Thoracic aorta (tissue), 2 donors: ENCODE measurements around the gene DDR2. TPM values are rescaled to one million over a fixed set of nuclear protein-coding genes. Genes with fewer than 3 reads are reported as not detected.
A peak's percentile ranks its signal among the peaks of the same experiment; 100 is the strongest.

ENCODE experiments used
- ATAC-seq: fragments of 150-250 bp; one replicate; pipeline ENCODE4 v1.8.0; 2017; ENCODE audit warnings: low read depth; ENCODE audit not compliant: insufficient number of reproducible peaks, low FRiP score
- DNase-seq: peaks from one replicate; pipeline ENCODE4 v3.0.0-alpha.2; 2020; ENCODE audit warnings: low spot score
- H3K27ac ChIP-seq, 2 donors: fragments of 200-600 bp; sonication (generic); 1 replicate in 1 of 2; 2 replicates in 1 of 2; pipeline ENCODE4 v1.5.1; 2016; ENCODE audit warnings: mild to moderate bottlenecking in 2 of 2, moderate library complexity in 2 of 2
- H3K27me3 ChIP-seq: fragments of 200-600 bp; sonication (generic); replicated peaks from 2 replicates; pipeline ENCODE4 v1.6.0; 2016; ENCODE audit warnings: mild to moderate bottlenecking; ENCODE audit not compliant: insufficient read depth
- H3K36me3 ChIP-seq: fragments of 200-600 bp; sonication (generic); one replicate; pipeline ENCODE4 v1.5.1; 2016
- H3K4me1 ChIP-seq, 2 donors: fragments of 200-600 bp; sonication (generic); 1 replicate in 1 of 2; 2 replicates in 1 of 2; pipeline versions ENCODE4 v1.5.1 to v1.6.0; 2016; ENCODE audit warnings: low read depth in 2 of 2, mild to moderate bottlenecking in 1 of 2; ENCODE audit not compliant: control insufficient read depth in 1 of 2
- H3K4me3 ChIP-seq: fragments of 200-600 bp; sonication (generic); 2 replicates; pipeline ENCODE4 v1.5.1; 2016; ENCODE audit warnings: mild to moderate bottlenecking
- H3K9me3 ChIP-seq: fragments of 200-600 bp; sonication (generic); 2 replicates; pipeline ENCODE4 v1.5.1; 2016
- total RNA-seq, 2 donors: library from RNA; depleted of rRNA; stranded (reverse); fragments of >200 nt; gene quantifications; one replicate each; pipeline versions ENCODE4 v1.1.0 to v1.2.3, GENCODE V29; 2016
- TF ChIP-seq, protein P1 (sequence below): fragments of 200-600 bp; sonication (generic); IDR thresholded peaks from one replicate; pipeline ENCODE4 v1.5.1; 2019; ENCODE audit warnings: antibody characterized with exemption

The DDR2 gene
- total RNA-seq, 2 donors from 2014 or later, result 133 to 144 TPM

DNA sequence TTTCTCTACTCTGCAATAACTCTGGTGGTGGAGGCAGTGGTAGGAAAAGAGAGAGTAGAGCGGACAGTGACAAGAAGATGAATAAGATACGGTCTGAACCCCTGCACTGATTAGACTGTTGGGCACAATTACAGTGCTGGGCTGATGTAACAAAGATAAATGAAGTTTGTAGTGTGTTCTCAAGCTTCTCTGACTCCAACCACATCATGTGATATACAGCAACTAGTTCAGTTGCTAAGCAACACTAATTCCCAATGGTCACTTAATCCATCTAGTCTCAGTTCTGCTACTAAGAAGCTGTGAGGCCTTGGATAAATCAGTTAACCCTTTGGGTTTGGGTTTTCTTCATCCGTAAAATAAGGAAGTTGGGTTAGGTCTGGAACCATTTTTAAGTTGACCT is 17.3 kb downstream of the DDR2 start:
- Histone ChIP-seq H3K27me3 (no peaks in the 10 kb centered on the region), H3K4me1 (peaks cover 3 to 9% of the 10 kb centered on the region in 2 donors), H3K4me3 (no peak overlapping the region), H3K36me3 (no peaks in the 10 kb centered on the region), H3K9me3 (no peaks in the 10 kb centered on the region), H3K27ac (no peak overlapping the region)
- no peak for ATAC-seq
- TF ChIP-seq, protein P1, sequence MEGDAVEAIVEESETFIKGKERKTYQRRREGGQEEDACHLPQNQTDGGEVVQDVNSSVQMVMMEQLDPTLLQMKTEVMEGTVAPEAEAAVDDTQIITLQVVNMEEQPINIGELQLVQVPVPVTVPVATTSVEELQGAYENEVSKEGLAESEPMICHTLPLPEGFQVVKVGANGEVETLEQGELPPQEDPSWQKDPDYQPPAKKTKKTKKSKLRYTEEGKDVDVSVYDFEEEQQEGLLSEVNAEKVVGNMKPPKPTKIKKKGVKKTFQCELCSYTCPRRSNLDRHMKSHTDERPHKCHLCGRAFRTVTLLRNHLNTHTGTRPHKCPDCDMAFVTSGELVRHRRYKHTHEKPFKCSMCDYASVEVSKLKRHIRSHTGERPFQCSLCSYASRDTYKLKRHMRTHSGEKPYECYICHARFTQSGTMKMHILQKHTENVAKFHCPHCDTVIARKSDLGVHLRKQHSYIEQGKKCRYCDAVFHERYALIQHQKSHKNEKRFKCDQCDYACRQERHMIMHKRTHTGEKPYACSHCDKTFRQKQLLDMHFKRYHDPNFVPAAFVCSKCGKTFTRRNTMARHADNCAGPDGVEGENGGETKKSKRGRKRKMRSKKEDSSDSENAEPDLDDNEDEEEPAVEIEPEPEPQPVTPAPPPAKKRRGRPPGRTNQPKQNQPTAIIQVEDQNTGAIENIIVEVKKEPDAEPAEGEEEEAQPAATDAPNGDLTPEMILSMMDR, result no peak
- no peak for DNase-seq

DNA sequence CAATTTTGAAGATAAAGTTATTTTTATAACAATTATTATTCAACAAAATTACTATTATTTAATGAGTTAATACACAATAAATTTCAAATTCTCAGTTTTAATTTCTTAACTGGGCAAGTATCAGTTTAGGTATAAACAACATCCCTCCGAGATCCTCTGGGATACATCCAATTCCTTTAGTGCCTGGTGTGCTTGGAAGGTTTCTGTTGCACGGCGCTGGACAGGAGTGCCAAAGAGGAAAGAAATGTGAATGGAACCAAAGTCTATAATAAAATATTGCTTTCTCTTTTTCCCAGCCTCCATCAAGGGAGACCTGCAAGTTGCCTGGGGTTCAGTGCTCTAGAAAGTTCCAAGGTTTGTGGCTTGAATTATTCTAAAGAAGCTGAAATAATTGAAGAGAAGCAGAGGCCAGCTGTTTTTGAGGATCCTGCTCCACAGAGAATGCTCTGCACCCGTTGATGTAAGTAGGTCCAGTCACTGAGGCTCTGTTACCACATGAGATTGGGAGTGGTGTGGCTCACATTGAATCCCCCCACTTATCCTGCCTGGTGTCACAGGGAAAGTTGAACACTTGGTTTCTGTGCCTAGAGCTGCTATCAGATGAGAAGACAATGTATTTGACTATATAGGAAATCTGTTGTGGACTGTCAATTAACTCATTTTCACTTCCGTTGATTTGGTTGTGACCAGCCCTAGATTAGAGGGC is 22.8 kb downstream of the DDR2 start:
- H3K36me3 ChIP-seq, result peaks cover 3% of the 10 kb centered on the region
- no peaks in the 10 kb centered on the region for H3K9me3 ChIP-seq
- no peaks in the 10 kb centered on the region for H3K27me3 ChIP-seq
- peak overlapping the region; percentile 44 for H3K4me3 ChIP-seq
- DNase-seq (no peak), ATAC-seq (no peak)
- TF ChIP-seq, protein P1, result no peak
- peak overlapping the region; percentile 31 to 49 for H3K27ac ChIP-seq
- peaks cover 10 to 15% of the 10 kb centered on the region in 2 donors for H3K4me1 ChIP-seq

DNA sequence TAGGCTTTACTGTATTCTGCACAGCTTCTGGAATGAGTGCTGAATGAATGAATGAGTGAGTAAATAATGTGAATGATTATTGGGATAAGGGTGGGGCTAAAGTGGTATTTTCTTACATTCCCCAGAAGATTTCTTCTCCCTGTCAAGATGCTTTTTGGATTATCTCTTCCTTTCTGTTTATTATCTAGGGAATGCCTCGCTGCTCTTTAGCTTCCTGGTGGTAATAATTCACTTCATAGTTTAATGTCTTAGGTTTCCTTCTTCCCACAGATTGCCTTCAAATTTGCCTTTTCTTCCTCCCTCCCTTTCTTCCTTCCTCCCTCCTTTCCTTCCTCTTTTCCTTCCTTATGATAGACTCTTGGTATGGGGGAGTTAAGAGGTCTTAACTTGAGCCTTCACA is 24.0 kb downstream of the DDR2 start:
- ATAC-seq (no peak), DNase-seq (no peak)
- Histone ChIP-seq H3K4me1 (peaks cover 10 to 15% of the 10 kb centered on the region in 2 donors), H3K27me3 (no peaks in the 10 kb centered on the region), H3K36me3 (peaks cover 3% of the 10 kb centered on the region), H3K4me3 (no peak overlapping the region), H3K27ac (no peak overlapping the region), H3K9me3 (no peaks in the 10 kb centered on the region)
- TF ChIP-seq, protein P1, result no peak

DNA sequence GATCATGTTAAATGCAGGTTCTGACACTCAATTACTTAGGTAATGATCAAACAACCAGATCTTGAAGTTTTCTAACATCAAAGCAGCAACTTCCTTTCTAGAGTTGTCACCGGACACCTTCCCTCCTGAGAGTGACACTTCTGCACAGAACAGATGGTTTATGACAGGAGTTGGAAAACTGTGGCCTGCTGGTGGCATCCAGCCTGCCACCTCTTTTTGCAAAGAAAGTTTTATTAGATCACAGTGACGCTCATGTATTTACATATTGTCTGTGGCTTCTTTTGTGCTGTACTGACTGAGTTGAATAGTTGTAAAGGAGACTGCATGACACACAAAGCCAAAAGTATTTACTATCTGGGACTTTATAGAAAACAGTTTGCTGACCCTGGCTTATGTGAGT is 28.3 kb downstream of the DDR2 start:
- DNase-seq (no peak), ATAC-seq (no peak)
- Histone ChIP-seq H3K9me3 (no peaks in the 10 kb centered on the region), H3K27me3 (no peaks in the 10 kb centered on the region), H3K27ac (no peak overlapping the region), H3K4me1 (peaks cover 3 to 12% of the 10 kb centered on the region in 2 donors), H3K4me3 (no peak overlapping the region), H3K36me3 (peaks cover 3% of the 10 kb centered on the region)
- TF ChIP-seq, protein P1, result no peak

DNA sequence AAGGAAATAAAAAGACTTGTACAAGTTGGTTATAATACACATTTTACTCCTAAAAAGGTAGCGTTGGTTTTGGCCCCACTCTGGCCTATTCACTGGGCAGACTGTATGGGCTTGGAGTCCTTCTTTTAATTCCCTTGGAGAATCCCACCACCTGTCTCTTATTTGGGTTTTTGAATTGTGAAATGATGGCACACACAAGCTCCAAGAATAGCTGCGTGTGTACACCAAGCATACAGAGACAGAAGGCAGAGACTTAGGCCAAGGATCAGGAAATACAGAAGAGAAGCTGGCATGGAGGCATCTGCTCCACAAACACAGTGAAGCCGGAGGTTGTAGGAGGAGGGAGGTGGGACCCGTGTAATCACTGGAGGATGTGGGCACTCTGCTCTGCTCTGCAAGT is 29.1 kb downstream of the DDR2 start:
- ATAC-seq (no peak), DNase-seq (no peak)
- H3K36me3 ChIP-seq, result peaks cover 3% of the 10 kb centered on the region
- H3K4me1 ChIP-seq, result peaks cover 3 to 12% of the 10 kb centered on the region in 2 donors
- no peak overlapping the region for H3K27ac ChIP-seq
- TF ChIP-seq, protein P1, result no peak
- H3K27me3 ChIP-seq, result no peaks in the 10 kb centered on the region
- H3K4me3 ChIP-seq, result no peak overlapping the region
- H3K9me3 ChIP-seq, result no peaks in the 10 kb centered on the region
